ENCODE measurements around the gene PI3. TPM values are rescaled to one million over a fixed set of nuclear protein-coding genes. Genes with fewer than 3 reads are reported as not detected.

Gene PI3
- total and polyA plus RNA-seq, 2 donors from 2014 or later: 8.7 TPM; not detected in 1

GRCh38 chr20:45212836-45213235 lies 38.1 kb downstream of the PI3 start:
- Histone ChIP-seq H3K36me3 (ENCODE audit: control insufficient read depth in 2 of 3, insufficient read depth in 3 of 3, low read length in 3 of 3) (no peaks in the 10 kb centered on the region), H3K4me1 (ENCODE audit: control insufficient read depth in 2 of 3, insufficient read depth in 2 of 3, low read depth in 1 of 3, low read length in 3 of 3) (no peaks in the 10 kb centered on the region), H3K4me3 (ENCODE audit: low read length in 3 of 3) (no peak overlapping the region), H3K27ac (ENCODE audit: low read depth in 2 of 2, low read length in 2 of 2) (no peak overlapping the region), H3K27me3 (ENCODE audit: control insufficient read depth, insufficient read depth, low read length) (no peaks in the 10 kb centered on the region), H3K9me3 (ENCODE audit: control insufficient read depth in 2 of 3, insufficient read depth in 1 of 3, low read length in 3 of 3) (no peaks in the 10 kb centered on the region), H3K9ac (ENCODE audit: low read length in 3 of 3) (no peak overlapping the region)
- TF ChIP-seq CTCF (IDR thresholded peaks at IDR 0.05; ENCODE audit: borderline replicate concordance, extremely low read depth, insufficient read depth): no peak
- intact Hi-C loops (cut with DNase I): no loop called here
- DNase-seq (no peak), FAIRE-seq (no peak)

- Histone ChIP-seq H3K9me3 (ENCODE audit: control insufficient read depth in 2 of 3, insufficient read depth in 1 of 3, low read length in 3 of 3) (no peaks in the 10 kb centered on the region), H3K27ac (ENCODE audit: low read depth in 2 of 2, low read length in 2 of 2) (no peak overlapping the region), H3K4me1 (ENCODE audit: control insufficient read depth in 2 of 3, insufficient read depth in 2 of 3, low read depth in 1 of 3, low read length in 3 of 3) (no peaks in the 10 kb centered on the region), H3K27me3 (ENCODE audit: control insufficient read depth, insufficient read depth, low read length) (no peaks in the 10 kb centered on the region), H3K4me3 (ENCODE audit: low read length in 3 of 3) (no peak overlapping the region), H3K9ac (ENCODE audit: low read length in 3 of 3) (no peak overlapping the region), H3K36me3 (ENCODE audit: control insufficient read depth in 2 of 3, insufficient read depth in 3 of 3, low read length in 3 of 3) (no peaks in the 10 kb centered on the region)
- intact Hi-C loops (cut with DNase I): no loop called here
- no peak for DNase-seq
- no peak for FAIRE-seq
- no peak for TF ChIP-seq CTCF (IDR thresholded peaks at IDR 0.05; ENCODE audit: borderline replicate concordance, extremely low read depth, insufficient read depth)
These were observed 43.4 kb downstream of the PI3 start for GRCh38 chr20:45218124-45218523.

GRCh38 chr20:45218636-45219035 lies 43.9 kb downstream of the PI3 start:
- no peaks in the 10 kb centered on the region for H3K36me3 ChIP-seq (ENCODE audit: control insufficient read depth in 2 of 3, insufficient read depth in 3 of 3, low read length in 3 of 3)
- no peaks in the 10 kb centered on the region for H3K9me3 ChIP-seq (ENCODE audit: control insufficient read depth in 2 of 3, insufficient read depth in 1 of 3, low read length in 3 of 3)
- intact Hi-C loops (cut with DNase I): no loop called here
- TF ChIP-seq CTCF (IDR thresholded peaks at IDR 0.05; ENCODE audit: borderline replicate concordance, extremely low read depth, insufficient read depth): no peak
- FAIRE-seq (no peak), DNase-seq (peak in 1 of 5 donors; percentile 54)
- no peaks in the 10 kb centered on the region for H3K27me3 ChIP-seq (ENCODE audit: control insufficient read depth, insufficient read depth, low read length)
- H3K4me3 ChIP-seq (ENCODE audit: low read length in 3 of 3): no peak overlapping the region
- H3K9ac ChIP-seq (ENCODE audit: low read length in 3 of 3): no peak overlapping the region
- H3K27ac ChIP-seq (ENCODE audit: low read depth in 2 of 2, low read length in 2 of 2): no peak overlapping the region
- H3K4me1 ChIP-seq (ENCODE audit: control insufficient read depth in 2 of 3, insufficient read depth in 2 of 3, low read depth in 1 of 3, low read length in 3 of 3): no peaks in the 10 kb centered on the region

- H3K27me3 ChIP-seq (ENCODE audit: control insufficient read depth, insufficient read depth, low read length): no peaks in the 10 kb centered on the region
- DNase-seq: no peak
- intact Hi-C loops (cut with DNase I): no loop called here
- no peak within 1 kb of the TSS for H3K9ac ChIP-seq (ENCODE audit: low read length in 3 of 3)
- no peak within 1 kb of the TSS for H3K27ac ChIP-seq (ENCODE audit: low read depth in 2 of 2, low read length in 2 of 2)
- no peak for TF ChIP-seq CTCF (IDR thresholded peaks at IDR 0.05; ENCODE audit: borderline replicate concordance, extremely low read depth, insufficient read depth)
- FAIRE-seq: no peak
- H3K4me3 ChIP-seq (ENCODE audit: low read length in 3 of 3): no peak within 1 kb of the TSS
- H3K9me3 ChIP-seq (ENCODE audit: control insufficient read depth in 2 of 3, insufficient read depth in 1 of 3, low read length in 3 of 3): no peaks in the 10 kb centered on the region
- H3K36me3 ChIP-seq (ENCODE audit: control insufficient read depth in 2 of 3, insufficient read depth in 3 of 3, low read length in 3 of 3): no peaks in the 10 kb centered on the region
- no peaks in the 10 kb centered on the region for H3K4me1 ChIP-seq (ENCODE audit: control insufficient read depth in 2 of 3, insufficient read depth in 2 of 3, low read depth in 1 of 3, low read length in 3 of 3)
These were observed 46.4 kb downstream of the PI3 start, which contains the start of gene SEMG2 for GRCh38 chr20:45221076-45221475. TSS of gene SEMG2 (plus strand) at chr20:45221373. CDS start at chr20:45221390, 17 bp downstream.

All from kidney (tissue), 14 donors.